Neural cell (in vitro differentiated cells): ENCODE measurements around the gene DSC1. TPM values are rescaled to one million over a fixed set of nuclear protein-coding genes. Genes with fewer than 3 reads are reported as not detected.

Experiments used
- H2AFZ ChIP-seq: fragments of 200-600, 300-800 bp; sonication (generic), shearing (Covaris generic); 2 replicates; pipeline ENCODE4 v1.6.0; 2014; ENCODE audit warnings: low read depth, mild to moderate bottlenecking, antibody characterized with exemption, low read length, moderate library complexity
- H3F3A ChIP-seq: fragments of 200-600 bp; shearing (Covaris generic); 2 replicates; pipeline ENCODE4 v1.6.1; 2016; ENCODE audit warnings: mild to moderate bottlenecking, moderate library complexity, mixed read lengths, antibody characterized with exemption, low read length; ENCODE audit not compliant: insufficient read depth, poor library complexity, severe bottlenecking
- H3K27ac ChIP-seq: fragments of 200-600, 300-800 bp; sonication (generic), shearing (Covaris generic); 2 replicates; pipeline ENCODE4 v1.5.1; 2014; ENCODE audit warnings: mild to moderate bottlenecking, low read length, moderate library complexity
- H3K27me3 ChIP-seq: fragments of 300-800, 200-600 bp; sonication (generic), shearing (Covaris generic); 2 replicates; pipeline ENCODE4 v1.6.0; 2014; ENCODE audit warnings: mild to moderate bottlenecking, low read depth, low read length, moderate library complexity; ENCODE audit not compliant: insufficient read depth
- H3K36me3 ChIP-seq: fragments of 300-800, 200-600 bp; sonication (generic), shearing (Covaris generic); 2 replicates; pipeline ENCODE4 v1.5.1; 2014; ENCODE audit warnings: mild to moderate bottlenecking, antibody characterized with exemption, low read length, moderate library complexity; ENCODE audit not compliant: insufficient read depth
- H3K4me2 ChIP-seq: fragments of 300-800, 200-600 bp; sonication (generic), shearing (Covaris generic); 2 replicates; pipeline ENCODE4 v1.6.0; 2014; ENCODE audit warnings: mild to moderate bottlenecking, low read length
- H3K4me3 ChIP-seq: fragments of 300-800, 200-600 bp; sonication (generic), shearing (Covaris generic); 2 replicates; pipeline ENCODE4 v1.5.1; 2014; ENCODE audit warnings: mild to moderate bottlenecking, low read length, moderate library complexity
- H3K79me2 ChIP-seq: fragments of 200-600 bp; shearing (Covaris generic); replicated peaks from 2 replicates; pipeline ENCODE4 v1.6.0; 2014; ENCODE audit warnings: mild to moderate bottlenecking, low read length, moderate library complexity; ENCODE audit not compliant: insufficient read depth
- H3K9ac ChIP-seq: fragments of 300-800, 200-600 bp; sonication (generic), shearing (Covaris generic); 2 replicates; pipeline ENCODE4 v1.6.1; 2016; ENCODE audit warnings: mild to moderate bottlenecking, low read length, mixed read lengths
- H3K9me2 ChIP-seq: fragments of 200-600 bp; shearing (Covaris generic); 2 replicates; pipeline ENCODE4 v1.6.1; 2016; ENCODE audit warnings: mild to moderate bottlenecking, low read length, mixed read lengths; ENCODE audit not compliant: insufficient read depth
- H3K9me3 ChIP-seq: fragments of 200-600, 300-800 bp; sonication (generic), shearing (Covaris generic); 2 replicates; pipeline ENCODE4 v1.6.1; 2016; ENCODE audit warnings: mild to moderate bottlenecking, mixed run types, low read length, moderate library complexity, mixed read lengths
- H4K20me1 ChIP-seq: fragments of 200-600 bp; shearing (Covaris generic); 2 replicates; pipeline ENCODE4 v1.6.1; 2016; ENCODE audit warnings: mild to moderate bottlenecking, mixed run types; ENCODE audit not compliant: insufficient read depth
- CTCF ChIP-seq: fragments of 450-650 bp; IDR thresholded peaks from 2 replicates; pipeline ENCODE4 v1.5.1; 2014; ENCODE audit warnings: antibody characterized with exemption, mild to moderate bottlenecking, moderate library complexity; ENCODE audit not compliant: poor library complexity, severe bottlenecking
- EP300 ChIP-seq: fragments of 450-650 bp; conservative IDR thresholded peaks from 2 replicates; pipeline ENCODE4 v1.6.1; 2014; ENCODE audit warnings: antibody characterized with exemption, mild to moderate bottlenecking, moderate library complexity; ENCODE audit not compliant: poor library complexity, severe bottlenecking
- EZH2 ChIP-seq: fragments of 200-600, 300-800 bp; shearing (Covaris generic), sonication (generic); IDR thresholded peaks from 2 replicates; pipeline ENCODE4 v1.6.1; 2014; ENCODE audit warnings: antibody characterized with exemption, low read length, borderline replicate concordance, mild to moderate bottlenecking; ENCODE audit not compliant: insufficient read depth, poor library complexity, severe bottlenecking
- MXI1 ChIP-seq: fragments of 450-650 bp; conservative IDR thresholded peaks from 2 replicates; pipeline ENCODE4 v1.6.1; 2014; ENCODE audit warnings: antibody characterized with exemption, mild to moderate bottlenecking; ENCODE audit not compliant: poor library complexity, severe bottlenecking
- POLR2AphosphoS5 ChIP-seq: IDR thresholded peaks from 2 replicates; pipeline ENCODE4 v1.6.1; 2012
- RAD21 ChIP-seq: fragments of 450-650 bp; conservative IDR thresholded peaks from 2 replicates; pipeline ENCODE4 v1.6.1; 2014; ENCODE audit warnings: antibody characterized with exemption, mild to moderate bottlenecking, moderate library complexity
- REST ChIP-seq: IDR thresholded peaks from 2 replicates; pipeline ENCODE4 v1.6.1; 2012; ENCODE audit warnings: borderline replicate concordance
- SMC3 ChIP-seq: fragments of 450-650 bp; conservative IDR thresholded peaks from 2 replicates; pipeline ENCODE4 v1.6.1; 2014; ENCODE audit warnings: antibody characterized with exemption, mild to moderate bottlenecking, moderate library complexity; ENCODE audit not compliant: poor library complexity
- TAF1 ChIP-seq: IDR thresholded peaks from 2 replicates; pipeline ENCODE4 v1.6.1; 2012; ENCODE audit warnings: low read depth
- polyA plus RNA-seq: library from polyadenylated mRNA; depleted of rRNA; stranded (reverse); fragments of >200 nt; gene quantifications from 2 replicates; pipeline ENCODE4 v1.2.3, GENCODE V29; 2014

Gene DSC1
- polyA plus RNA-seq, 1 donor from 2014 or later = not detected

GRCh38 chr18:31203794-31204148 is 41.1 kb upstream of the DSC1 start:
- Histone ChIP-seq H3K9me2 (no peaks in the 10 kb centered on the region), H3K9me3 (no peaks in the 10 kb centered on the region), H2AFZ (no peak overlapping the region), H3F3A (no peaks in the 10 kb centered on the region), H3K36me3 (no peaks in the 10 kb centered on the region), H3K9ac (no peak overlapping the region), H3K27ac (no peak overlapping the region), H3K4me3 (no peak overlapping the region), H3K4me2 (no peak overlapping the region), H3K79me2 (no peaks in the 10 kb centered on the region), H3K27me3 (no peaks in the 10 kb centered on the region), H4K20me1 (no peaks in the 10 kb centered on the region)
- TF ChIP-seq POLR2AphosphoS5 (no peak), EZH2 (no peak), REST (no peak), SMC3 (no peak), RAD21 (no peak), MXI1 (no peak), CTCF (no peak), TAF1 (no peak), EP300 (no peak)

DNA sequence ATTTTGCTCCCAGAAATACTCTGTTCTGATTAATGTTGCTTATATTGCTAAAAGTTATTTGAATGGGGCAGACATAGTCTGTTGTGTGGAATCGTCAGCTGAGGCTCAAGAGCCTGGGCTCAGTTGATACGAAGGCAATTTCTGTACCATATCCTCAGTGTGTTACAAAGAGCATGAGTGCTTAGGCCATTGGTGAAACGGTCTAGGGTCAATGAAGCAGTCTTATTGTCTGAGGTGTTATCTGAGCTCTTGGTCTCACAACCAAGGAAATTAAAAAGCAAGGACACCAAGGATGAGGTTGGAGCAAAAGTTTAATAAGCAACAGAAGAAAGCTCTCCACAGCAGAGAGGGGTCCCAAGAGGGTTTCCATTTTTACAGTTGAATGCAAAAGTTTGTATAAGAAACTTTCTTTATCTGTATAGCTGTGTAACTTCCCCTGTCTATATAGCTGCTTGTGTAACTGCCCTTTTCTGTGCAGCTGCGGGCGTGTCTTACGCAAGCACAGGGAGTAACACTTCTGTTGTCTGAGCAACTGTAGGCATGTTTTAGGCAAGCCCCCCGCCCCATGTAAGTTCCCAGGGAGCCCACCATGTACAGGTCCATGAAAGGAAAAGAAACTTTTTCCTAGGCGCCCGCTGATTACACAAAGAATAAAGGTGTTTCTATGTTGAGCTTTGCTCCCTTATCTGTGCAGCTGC is 40.6 kb upstream of the DSC1 start:
- Histone ChIP-seq H3K4me2 (no peak overlapping the region), H2AFZ (no peak overlapping the region), H3K9me2 (no peaks in the 10 kb centered on the region), H3K9ac (no peak overlapping the region), H3F3A (no peaks in the 10 kb centered on the region), H4K20me1 (no peaks in the 10 kb centered on the region), H3K27me3 (no peaks in the 10 kb centered on the region), H3K4me3 (no peak overlapping the region), H3K79me2 (no peaks in the 10 kb centered on the region), H3K36me3 (no peaks in the 10 kb centered on the region), H3K9me3 (no peaks in the 10 kb centered on the region), H3K27ac (no peak overlapping the region)
- TF ChIP-seq MXI1 (no peak), EZH2 (no peak), TAF1 (no peak), EP300 (no peak), POLR2AphosphoS5 (no peak)
